Prostate gland (tissue), 2 donors: ENCODE results near the gene RNASEH2C.
"Not testable (repeated sequence)": the region's sequence is repeated elsewhere in the genome, so short reads cannot be mapped to it uniquely, and the experiment has no call there.

Source experiments
- CTCF ChIP-seq, 4 experiments: fragments of 200-600 bp in 2 of 4; fragments of 450-650 bp in 2 of 4; sonication (generic) in 2 of 4; IDR thresholded peaks; 1 replicate in 3 of 4; 2 replicates in 1 of 4; pipeline ENCODE4 v1.5.1; 2016 to 2019; ENCODE audit warnings: antibody characterized with exemption in 4 of 4, mild to moderate bottlenecking in 2 of 4, moderate library complexity in 2 of 4
- POLR2AphosphoS5 ChIP-seq: sonication (generic); formaldehyde crosslinking; IDR thresholded peaks from one replicate; pipeline ENCODE4 v1.6.1; 2017; ENCODE audit warnings: antibody characterized with exemption

GRCh38 chr11:65762169-65762568, 41.6 kb upstream of the RNASEH2C start:
- TF ChIP-seq POLR2AphosphoS5; CTCF (IDR thresholded peaks at IDR 0.05): not testable (repeated sequence)
